Thyroid gland (tissue), 4 donors: ENCODE results near the gene BMPR1B. TPM values are rescaled to one million over a fixed set of nuclear protein-coding genes. Genes with fewer than 3 reads are reported as not detected.
"Not testable (repeated sequence)": the region's sequence is repeated elsewhere in the genome, so short reads cannot be mapped to it uniquely, and the experiment has no call there.

ENCODE experiments used
- DNase-seq, 2 donors: peaks; one replicate each; pipeline ENCODE4 v3.0.0-alpha.2; 2019
- H3K27ac ChIP-seq, 3 donors: fragments of 200-600 bp; sonication (generic); 1 replicate in 2 of 3; 2 replicates in 1 of 3; pipeline ENCODE4 v1.5.1; 2016 to 2019; ENCODE audit warnings: mild to moderate bottlenecking in 1 of 3, moderate library complexity in 1 of 3
- H3K27me3 ChIP-seq: fragments of 200-600 bp; sonication (generic); one replicate; pipeline ENCODE4 v1.5.1; 2019
- H3K36me3 ChIP-seq, 2 donors: fragments of 200-600 bp; sonication (generic); one replicate each; pipeline ENCODE4 v1.5.1; 2016 to 2019
- H3K4me1 ChIP-seq, 2 donors: fragments of 200-600 bp; sonication (generic); one replicate each; pipeline ENCODE4 v1.5.1; 2017 to 2019
- H3K4me3 ChIP-seq, 3 donors: fragments of 200-600 bp; sonication (generic); replicated peaks in 1 of 3; 1 replicate in 2 of 3; 2 replicates in 1 of 3; pipeline ENCODE4 v1.5.1; 2016; ENCODE audit warnings: mild to moderate bottlenecking in 1 of 3
- H3K9me3 ChIP-seq: fragments of 200-600 bp; sonication (generic); one replicate; pipeline ENCODE4 v1.5.1; 2017
- CTCF ChIP-seq, 6 experiments: fragments of 200-600 bp in 3 of 6; fragments of 450-650 bp in 3 of 6; sonication (generic) in 3 of 6; IDR thresholded peaks; one replicate each; pipeline ENCODE4 v1.5.1; 2016 to 2019; ENCODE audit warnings: antibody characterized with exemption in 6 of 6, mild to moderate bottlenecking in 2 of 6, inconsistent platforms in 1 of 6, moderate library complexity in 1 of 6
- POLR2A ChIP-seq, 2 donors: fragments of 450-650 bp; IDR thresholded peaks; one replicate each; pipeline ENCODE4 v1.6.1; 2017; ENCODE audit warnings: antibody characterized with exemption in 2 of 2, mild to moderate bottlenecking in 2 of 2, moderate library complexity in 1 of 2
- WGBS, 2 donors: methylation state at CpG; one replicate each; pipeline ENCODE4 v1.1.5; 2017; 5-methylcytosine and 5-hydroxymethylcytosine counted together
- intact Hi-C: fragments of 100-400 bp; cut with DNase I; formaldehyde crosslinking; loops from one replicate; pipeline ENCODE4 v1.15.1; 2023
- total RNA-seq, 4 donors: library from RNA; depleted of rRNA; stranded (reverse); fragments of >200 nt; gene quantifications; one replicate each; pipeline ENCODE4 v1.2.3, GENCODE V29; 2016

BMPR1B gene
- total RNA-seq, 4 donors from 2014 or later, result 0.49 to 0.89 (median 0.76) TPM

- no peaks in the 10 kb centered on the region for H3K4me1 ChIP-seq
- no peak overlapping the region for H3K4me3 ChIP-seq
- H3K36me3 ChIP-seq, result no peaks in the 10 kb centered on the region
- no peaks in the 10 kb centered on the region for H3K9me3 ChIP-seq
- H3K27ac ChIP-seq, result no peak overlapping the region
- DNase-seq, result peak; percentile 19 to 23
- no peaks in the 10 kb centered on the region for H3K27me3 ChIP-seq
- TF ChIP-seq POLR2A (IDR thresholded peaks at IDR 0.05) (no peak), CTCF (IDR thresholded peaks at IDR 0.05) (peak in 4 of 6 experiments; percentile 7 to 45 (median 39))
- intact Hi-C loops, result no loop called here
- WGBS, 2 donors, result 55 to 58% methylated on average over 4 of the region's 4 CpGs
Measured at GRCh38 chr4:95124906-95125504, 367.2 kb downstream of the BMPR1B start.

GRCh38 chr4:95129031-95129430, 371.3 kb downstream of the BMPR1B start:
- Histone ChIP-seq H3K27me3 (no peaks in the 10 kb centered on the region), H3K4me3 (no peak overlapping the region), H3K4me1 (no peaks in the 10 kb centered on the region), H3K36me3 (no peaks in the 10 kb centered on the region), H3K27ac (no peak overlapping the region), H3K9me3 (no peaks in the 10 kb centered on the region)
- TF ChIP-seq POLR2A (IDR thresholded peaks at IDR 0.05) (no peak), CTCF (IDR thresholded peaks at IDR 0.05) (no peak)
- WGBS, 2 donors, result 74 to 80% methylated on average over 4 of the region's 4 CpGs
- intact Hi-C loops, result no loop called here
- DNase-seq, result no peak

- peak; percentile 13 to 20 for DNase-seq
- no peaks in the 10 kb centered on the region for H3K4me1 ChIP-seq
- intact Hi-C loops, result no loop called here
- WGBS, 2 donors, result 50% methylated on average over 7 of the region's 7 CpGs
- H3K4me3 ChIP-seq, result no peak overlapping the region
- no peaks in the 10 kb centered on the region for H3K27me3 ChIP-seq
- H3K9me3 ChIP-seq, result no peaks in the 10 kb centered on the region
- TF ChIP-seq CTCF (IDR thresholded peaks at IDR 0.05), result no peak
- TF ChIP-seq POLR2A (IDR thresholded peaks at IDR 0.05), result no peak
- H3K36me3 ChIP-seq, result no peaks in the 10 kb centered on the region
- H3K27ac ChIP-seq, result no peak overlapping the region
Measured at GRCh38 chr4:95129821-95130311, 372.1 kb downstream of the BMPR1B start.

GRCh38 chr4:95134016-95134415, 376.3 kb downstream of the BMPR1B start:
- H3K36me3 ChIP-seq, H3K27ac ChIP-seq, H3K27me3 ChIP-seq, H3K9me3 ChIP-seq, H3K4me3 ChIP-seq, intact Hi-C loops, H3K4me1 ChIP-seq, DNase-seq: not testable (repeated sequence)
- WGBS, 2 donors, result 96 to 97% methylated on average over 4 of the region's 4 CpGs

- H3K27me3 ChIP-seq, H3K36me3 ChIP-seq, H3K4me3 ChIP-seq, H3K9me3 ChIP-seq, intact Hi-C loops, DNase-seq, H3K4me1 ChIP-seq, H3K27ac ChIP-seq: not testable (repeated sequence)
- 96 to 98% methylated on average over 9 to 13 of the region's 14 CpGs for WGBS, 2 donors
Measured at GRCh38 chr4:95139424-95139823, 381.7 kb downstream of the BMPR1B start.

GRCh38 chr4:95141361-95141760, 383.6 kb downstream of the BMPR1B start:
- no peaks in the 10 kb centered on the region for H3K27me3 ChIP-seq
- H3K4me1 ChIP-seq, result no peaks in the 10 kb centered on the region
- H3K9me3 ChIP-seq, result no peaks in the 10 kb centered on the region
- 78 to 81% methylated on average over 5 of the region's 5 CpGs for WGBS, 2 donors
- DNase-seq, result no peak
- no peak for TF ChIP-seq POLR2A (IDR thresholded peaks at IDR 0.05)
- TF ChIP-seq CTCF (IDR thresholded peaks at IDR 0.05), result no peak
- no peak overlapping the region for H3K27ac ChIP-seq
- H3K4me3 ChIP-seq, result no peak overlapping the region
- no peaks in the 10 kb centered on the region for H3K36me3 ChIP-seq
- intact Hi-C loops, result no loop called here
